OCI-LY1 (cell line): ENCODE results near the gene HNRNPA3.
A peak's percentile ranks its signal among the peaks of the same experiment; 100 is the strongest.

ENCODE experiments used
- H2AFZ ChIP-seq: fragments of 200-600 bp; sonication (generic), shearing (Covaris generic); 2 replicates; pipeline ENCODE4 v1.6.0; 2014; ENCODE audit warnings: antibody characterized with exemption, mild to moderate bottlenecking, low read length
- H3F3A ChIP-seq: fragments of 200-600 bp; sonication (generic), shearing (Covaris generic); 2 replicates; pipeline ENCODE4 v1.6.0; 2014; ENCODE audit warnings: mild to moderate bottlenecking, antibody characterized with exemption, low read length, moderate library complexity; ENCODE audit not compliant: insufficient read depth
- H3K27ac ChIP-seq: fragments of 200-600 bp; sonication (generic); 2 replicates; pipeline ENCODE4 v1.5.1; 2014; ENCODE audit warnings: low read length, mixed run types, mild to moderate bottlenecking, low read depth; ENCODE audit not compliant: poor library complexity, severe bottlenecking
- H3K27me3 ChIP-seq: fragments of 200-600 bp; sonication (generic); 2 replicates; pipeline ENCODE4 v1.6.0; 2014; ENCODE audit warnings: antibody characterized with exemption, mild to moderate bottlenecking, low read length, moderate library complexity; ENCODE audit not compliant: insufficient read depth
- H3K36me3 ChIP-seq: fragments of 200-600 bp; sonication (generic); 2 replicates; pipeline ENCODE4 v1.6.1; 2014; ENCODE audit warnings: mild to moderate bottlenecking, antibody characterized with exemption, low read length, moderate library complexity, mixed read lengths; ENCODE audit not compliant: insufficient read depth
- H3K4me1 ChIP-seq: fragments of 200-600 bp; sonication (generic); 2 replicates; pipeline ENCODE4 v1.5.1; 2014; ENCODE audit warnings: mild to moderate bottlenecking, low read length, moderate library complexity; ENCODE audit not compliant: insufficient read depth, severe bottlenecking
- H3K4me2 ChIP-seq: fragments of 200-600 bp; sonication (generic), shearing (Covaris generic); 2 replicates; pipeline ENCODE4 v1.6.1; 2014; ENCODE audit warnings: low read length
- H3K4me3 ChIP-seq: fragments of 200-600 bp; sonication (generic); 2 replicates; pipeline ENCODE4 v1.5.1; 2014; ENCODE audit warnings: low read length, low read depth, mild to moderate bottlenecking, mixed read lengths; ENCODE audit not compliant: poor library complexity, severe bottlenecking
- H3K79me2 ChIP-seq: fragments of 200-600 bp; shearing (Covaris generic); 2 replicates; pipeline ENCODE4 v1.6.1; 2016; ENCODE audit warnings: mixed run types, low read length, mixed read lengths; ENCODE audit not compliant: insufficient read depth
- H3K9ac ChIP-seq: fragments of 200-600 bp; sonication (generic), shearing (Covaris generic); 2 replicates; pipeline ENCODE4 v1.6.1; 2014; ENCODE audit warnings: mild to moderate bottlenecking, low read length, mixed read lengths
- H3K9me2 ChIP-seq: fragments of 200-600 bp; sonication (generic), shearing (Covaris generic); 2 replicates; pipeline ENCODE4 v1.6.1; 2014; ENCODE audit warnings: low read depth, mild to moderate bottlenecking, low read length, mixed read lengths
- H3K9me3 ChIP-seq: fragments of 200-600 bp; shearing (Covaris generic); 2 replicates; pipeline ENCODE4 v1.6.1; 2014; ENCODE audit warnings: low read length, mixed read lengths
- H4K20me1 ChIP-seq: fragments of 200-600 bp; sonication (generic), shearing (Covaris generic); 2 replicates; pipeline ENCODE4 v1.6.0; 2016; ENCODE audit warnings: mild to moderate bottlenecking, low read length; ENCODE audit not compliant: insufficient read depth
- CTCF ChIP-seq: fragments of 200-600 bp; sonication (generic), shearing (Covaris generic); IDR thresholded peaks from 2 replicates; pipeline ENCODE4 v1.5.1; 2017; ENCODE audit warnings: mild to moderate bottlenecking, antibody characterized with exemption, low read length, moderate library complexity, mixed read lengths
- EZH2 ChIP-seq: fragments of 200-600 bp; sonication (generic), shearing (Covaris generic); IDR thresholded peaks from 2 replicates; pipeline ENCODE4 v1.8.0; 2017; ENCODE audit warnings: borderline replicate concordance, mixed run types, mild to moderate bottlenecking, antibody characterized with exemption, low read length, moderate library complexity, mixed read lengths

Gene HNRNPA3

GRCh38 chr2:177165061-177165583 is 47.5 kb upstream of the HNRNPA3 start:
- H3K4me3 ChIP-seq = peak overlapping the region; percentile 48
- peak overlapping the region; percentile 84 for H3K4me2 ChIP-seq
- peaks cover 33% of the 10 kb centered on the region for H3K4me1 ChIP-seq
- H3K9me2 ChIP-seq = no peaks in the 10 kb centered on the region
- peak overlapping the region; percentile 60 for H3K9ac ChIP-seq
- TF ChIP-seq CTCF (no peak), EZH2 (no peak)
- peak overlapping the region; percentile 54 for H3K27ac ChIP-seq
- peak overlapping the region; percentile 95 for H2AFZ ChIP-seq
- H3F3A ChIP-seq = no peaks in the 10 kb centered on the region
- H3K9me3 ChIP-seq = no peaks in the 10 kb centered on the region
- H3K36me3 ChIP-seq = no peaks in the 10 kb centered on the region
- H4K20me1 ChIP-seq = no peaks in the 10 kb centered on the region
- no peaks in the 10 kb centered on the region for H3K79me2 ChIP-seq
- H3K27me3 ChIP-seq = no peaks in the 10 kb centered on the region

DNA sequence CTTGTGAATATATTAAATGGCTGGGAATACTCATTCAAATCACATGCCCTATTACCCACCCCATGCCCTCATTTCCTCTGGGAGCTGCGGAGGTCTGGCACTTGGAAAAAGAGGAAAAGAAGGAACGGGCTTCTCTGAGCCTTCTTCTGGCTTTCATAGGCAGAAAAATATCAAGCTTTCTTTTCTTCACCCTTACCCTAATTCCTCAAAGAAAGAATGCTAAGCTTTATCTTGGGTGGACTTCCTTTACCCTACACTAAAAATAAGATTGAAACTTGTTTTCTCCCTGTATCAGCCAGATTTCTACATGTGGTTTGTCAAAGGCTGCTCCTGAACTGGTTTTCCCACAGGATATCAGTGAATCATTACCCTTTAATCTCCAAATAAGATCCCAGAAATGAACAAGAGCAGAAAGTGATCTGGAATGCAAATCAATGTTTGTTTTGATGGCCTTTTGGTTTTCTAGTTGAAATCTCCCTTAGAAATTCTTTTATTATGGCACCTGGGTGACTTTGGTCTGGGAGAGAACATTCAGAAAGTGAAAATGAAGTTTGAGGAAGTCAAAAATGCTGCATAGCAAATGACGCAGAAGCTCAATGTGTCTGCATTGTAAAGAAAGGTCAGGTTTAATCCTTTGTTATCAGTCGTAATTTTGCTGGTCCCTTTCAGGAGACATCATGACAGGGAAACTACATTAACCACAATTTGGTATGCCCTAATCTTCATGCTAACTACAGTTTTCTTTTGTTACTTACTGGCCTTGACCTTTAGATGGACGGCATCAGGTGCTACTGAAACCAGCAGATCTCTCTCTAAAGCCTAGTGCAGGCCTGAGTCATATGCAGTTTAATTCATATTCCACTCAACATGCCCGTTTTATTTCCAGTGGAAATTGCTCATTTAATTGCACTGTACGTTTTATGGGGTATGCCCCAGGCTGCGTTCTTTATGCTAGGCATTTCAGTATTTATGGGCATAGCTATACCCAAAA is 46.6 kb upstream of the HNRNPA3 start:
- no peaks in the 10 kb centered on the region for H3F3A ChIP-seq
- no peaks in the 10 kb centered on the region for H3K79me2 ChIP-seq
- no peaks in the 10 kb centered on the region for H3K27me3 ChIP-seq
- H4K20me1 ChIP-seq = no peaks in the 10 kb centered on the region
- H2AFZ ChIP-seq = peak overlapping the region; percentile 95
- TF ChIP-seq CTCF (no peak), EZH2 (no peak)
- H3K9ac ChIP-seq = peak overlapping the region; percentile 60
- peaks cover 34% of the 10 kb centered on the region for H3K4me1 ChIP-seq
- H3K4me3 ChIP-seq = peak overlapping the region; percentile 31
- H3K27ac ChIP-seq = peak overlapping the region; percentile 54
- H3K36me3 ChIP-seq = no peaks in the 10 kb centered on the region
- no peaks in the 10 kb centered on the region for H3K9me3 ChIP-seq
- H3K9me2 ChIP-seq = no peaks in the 10 kb centered on the region
- H3K4me2 ChIP-seq = peak overlapping the region; percentile 84

DNA sequence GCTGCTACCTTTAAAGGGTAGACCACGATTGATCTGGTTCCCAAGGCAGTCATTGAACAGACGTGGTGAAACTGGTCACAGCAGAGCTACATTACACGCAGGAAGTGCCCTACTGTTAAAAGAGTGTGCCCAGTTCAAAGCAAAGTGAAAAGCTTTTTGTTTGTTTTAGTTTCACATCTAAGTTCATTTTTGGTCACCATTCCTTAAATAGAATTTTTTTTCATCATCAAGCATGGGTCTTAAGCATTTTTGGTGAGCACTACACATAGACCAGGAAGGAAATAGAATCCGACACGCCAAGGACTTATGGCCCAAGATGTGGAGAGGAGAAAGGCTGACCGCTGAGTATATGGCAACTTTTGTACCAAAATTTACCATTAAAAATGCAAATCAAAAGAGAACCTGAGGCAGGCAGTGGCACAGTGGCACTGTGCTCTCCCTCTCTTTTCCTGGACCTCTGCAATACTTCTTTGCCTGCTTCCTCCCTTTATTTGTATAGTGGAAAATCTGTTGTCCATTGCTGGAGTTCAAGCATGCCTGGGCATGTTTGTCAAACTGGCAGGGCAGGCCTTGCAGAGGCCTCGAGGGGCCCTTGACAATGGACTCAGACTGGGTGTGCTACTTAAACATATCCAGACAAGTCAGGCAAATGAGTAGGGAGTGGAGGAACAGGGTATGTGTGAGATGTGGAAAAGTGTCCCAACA is 42.6 kb upstream of the HNRNPA3 start:
- H3K9ac ChIP-seq = no peak overlapping the region
- H3K4me1 ChIP-seq = peaks cover 32% of the 10 kb centered on the region

More for the DNA sequence above, 42.6 kb upstream of the HNRNPA3 start:
- Histone ChIP-seq H3K79me2 (no peaks in the 10 kb centered on the region), H3K9me3 (no peaks in the 10 kb centered on the region), H3F3A (no peaks in the 10 kb centered on the region), H3K4me3 (no peak overlapping the region), H3K27me3 (no peaks in the 10 kb centered on the region), H3K36me3 (no peaks in the 10 kb centered on the region), H3K4me2 (no peak overlapping the region), H3K27ac (no peak overlapping the region), H3K9me2 (no peaks in the 10 kb centered on the region), H2AFZ (no peak overlapping the region; the same call in 1 of the 2 replicates), H4K20me1 (no peaks in the 10 kb centered on the region)
- TF ChIP-seq EZH2 (no peak), CTCF (no peak)
